MCF 10A (cell line): ENCODE results near the gene PATJ. TPM values are rescaled to one million over a fixed set of nuclear protein-coding genes. Genes with fewer than 3 reads are reported as not detected.

ENCODE experiments used
- BruUV-seq: library from RNA; stranded (reverse); fragments of 400-500 nt; replicated peaks from 2 replicates; lab custom pipeline; 2021; lab: Mats Ljungman, UMichigan
- CTCF ChIA-PET: fragments of 300-600 bp; sonication (Branson Sonifier 250); formaldehyde crosslinking; extraction: SDS; loops from one replicate; lab custom pipeline; 2021; ENCODE audit warnings: antibody characterized with exemption, inconsistent platforms; lab: Yijun Ruan, JAX
- POLR2A ChIA-PET: fragments of 300-600, 350-650 bp; sonication (Branson Sonifier 250); formaldehyde crosslinking; extraction: SDS; loops from one replicate; lab custom pipeline; 2020; ENCODE audit warnings: antibody characterized with exemption, inconsistent platforms; lab: Yijun Ruan, JAX
- DNase-seq: peaks from one replicate; pipeline ENCODE4 v3.0.0-alpha.2; 2018; ENCODE audit not compliant: unreplicated experiment
- H3K27ac Mint-ChIP-seq: one replicate; pipeline ENCODE4 v1.8.0; 2022; ENCODE audit warnings: mild to moderate bottlenecking, low read depth, mixed read lengths; ENCODE audit not compliant: unreplicated experiment
- H3K27me3 Mint-ChIP-seq: one replicate; pipeline ENCODE4 v1.8.0; 2022; ENCODE audit warnings: mixed read lengths; ENCODE audit not compliant: insufficient read depth, unreplicated experiment
- H3K36me3 Mint-ChIP-seq: one replicate; pipeline ENCODE4 v1.8.0; 2022; ENCODE audit warnings: mild to moderate bottlenecking, moderate library complexity, mixed read lengths; ENCODE audit not compliant: insufficient read depth, unreplicated experiment
- H3K4me1 Mint-ChIP-seq: one replicate; pipeline ENCODE4 v1.8.0; 2022; ENCODE audit warnings: mixed read lengths; ENCODE audit not compliant: insufficient read depth, unreplicated experiment
- H3K4me3 Mint-ChIP-seq: one replicate; pipeline ENCODE4 v1.8.0; 2022; ENCODE audit warnings: mild to moderate bottlenecking, moderate library complexity, mixed read lengths; ENCODE audit not compliant: unreplicated experiment
- H3K9me3 Mint-ChIP-seq: one replicate; pipeline ENCODE4 v1.8.0; 2022; ENCODE audit warnings: mixed read lengths; ENCODE audit not compliant: unreplicated experiment
- intact Hi-C: fragments of 100-400 bp; cut with micrococcal nuclease; formaldehyde crosslinking; loops from 2 replicates; pipeline ENCODE4 v1.14.1; 2022
- total RNA-seq: library from RNA; stranded (reverse); gene quantifications from 2 replicates; pipeline ENCODE4 v1.2.3, GENCODE V29; 2022
- TF ChIP-seq, protein P1 (sequence below): fragments of 200-600 bp; IDR thresholded peaks from one replicate; pipeline ENCODE4 v1.8.0; 2022; ENCODE audit warnings: antibody characterized with exemption, mild to moderate bottlenecking; ENCODE audit not compliant: unreplicated experiment

PATJ gene
- total RNA-seq, 1 experiment from 2014 or later: 28.7 TPM

DNA sequence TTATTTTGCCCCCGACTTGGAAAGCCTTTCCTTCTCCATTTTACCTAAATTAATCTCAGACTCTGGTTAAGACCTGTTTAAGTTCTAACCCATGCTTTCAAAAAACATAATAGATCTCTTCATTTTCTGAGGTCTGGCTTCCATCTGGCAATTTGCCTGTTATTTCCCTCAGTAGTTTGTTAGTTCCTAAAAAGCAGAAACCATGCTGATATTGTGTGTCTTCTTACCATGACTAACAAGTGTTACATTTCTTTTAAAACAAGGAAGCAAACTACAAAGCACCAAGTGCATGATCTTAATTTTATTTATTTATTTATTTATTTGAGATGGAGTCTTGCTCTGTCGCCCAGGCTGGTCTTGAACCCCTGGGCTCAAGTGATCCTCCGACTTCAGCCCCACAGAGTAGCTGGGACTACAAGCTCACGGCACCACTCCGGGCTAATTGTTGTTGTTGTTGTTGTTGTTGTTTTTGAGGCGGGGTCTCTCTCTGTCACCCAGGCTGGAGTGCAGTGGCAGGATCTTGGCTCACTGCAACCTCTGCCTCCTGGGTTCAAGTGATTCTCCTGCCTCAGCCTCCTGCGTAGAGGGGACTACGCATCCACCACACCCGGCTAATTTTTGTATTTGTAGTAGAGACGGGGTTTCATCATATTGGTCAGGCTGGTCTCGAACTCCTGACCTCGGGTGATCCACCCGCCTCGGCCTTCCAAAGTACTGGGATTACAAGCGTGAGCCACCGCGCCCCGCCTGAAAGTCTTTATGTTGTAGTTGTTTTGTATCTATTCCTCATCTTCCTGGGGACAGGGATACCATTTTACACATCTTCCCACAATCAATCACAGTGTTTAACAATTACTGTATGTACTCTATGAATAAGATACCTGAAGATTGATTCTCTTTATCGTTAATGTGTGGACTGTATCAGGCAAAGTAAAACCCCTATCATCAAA is 1.3 kb upstream of the PATJ start:
- Mint-ChIP-seq H3K36me3 (peaks cover 7% of the 10 kb centered on the region), H3K4me3 (peak overlapping the region; percentile 82), H3K27me3 (no peaks in the 10 kb centered on the region), H3K4me1 (peaks cover 20% of the 10 kb centered on the region), H3K27ac (peak overlapping the region; percentile 78), H3K9me3 (no peaks in the 10 kb centered on the region)
- no peak for DNase-seq
- intact Hi-C loops: loop anchor here (5.0 kb wide), 2 partner anchors 101 to 269 kb away; no protein-coding TSS in a partner anchor
- TF ChIP-seq, protein P1, sequence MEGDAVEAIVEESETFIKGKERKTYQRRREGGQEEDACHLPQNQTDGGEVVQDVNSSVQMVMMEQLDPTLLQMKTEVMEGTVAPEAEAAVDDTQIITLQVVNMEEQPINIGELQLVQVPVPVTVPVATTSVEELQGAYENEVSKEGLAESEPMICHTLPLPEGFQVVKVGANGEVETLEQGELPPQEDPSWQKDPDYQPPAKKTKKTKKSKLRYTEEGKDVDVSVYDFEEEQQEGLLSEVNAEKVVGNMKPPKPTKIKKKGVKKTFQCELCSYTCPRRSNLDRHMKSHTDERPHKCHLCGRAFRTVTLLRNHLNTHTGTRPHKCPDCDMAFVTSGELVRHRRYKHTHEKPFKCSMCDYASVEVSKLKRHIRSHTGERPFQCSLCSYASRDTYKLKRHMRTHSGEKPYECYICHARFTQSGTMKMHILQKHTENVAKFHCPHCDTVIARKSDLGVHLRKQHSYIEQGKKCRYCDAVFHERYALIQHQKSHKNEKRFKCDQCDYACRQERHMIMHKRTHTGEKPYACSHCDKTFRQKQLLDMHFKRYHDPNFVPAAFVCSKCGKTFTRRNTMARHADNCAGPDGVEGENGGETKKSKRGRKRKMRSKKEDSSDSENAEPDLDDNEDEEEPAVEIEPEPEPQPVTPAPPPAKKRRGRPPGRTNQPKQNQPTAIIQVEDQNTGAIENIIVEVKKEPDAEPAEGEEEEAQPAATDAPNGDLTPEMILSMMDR: no peak
- ChIA-PET POLR2A (interaction anchor here (0.6 to 1.8 kb wide), 5 partner anchors 14 to 242 kb away, joined by 3 to 5 read pairs (median 4); no protein-coding TSS in a partner anchor), CTCF (no interaction called here)
- no TSS peak for BruUV-seq

DNA sequence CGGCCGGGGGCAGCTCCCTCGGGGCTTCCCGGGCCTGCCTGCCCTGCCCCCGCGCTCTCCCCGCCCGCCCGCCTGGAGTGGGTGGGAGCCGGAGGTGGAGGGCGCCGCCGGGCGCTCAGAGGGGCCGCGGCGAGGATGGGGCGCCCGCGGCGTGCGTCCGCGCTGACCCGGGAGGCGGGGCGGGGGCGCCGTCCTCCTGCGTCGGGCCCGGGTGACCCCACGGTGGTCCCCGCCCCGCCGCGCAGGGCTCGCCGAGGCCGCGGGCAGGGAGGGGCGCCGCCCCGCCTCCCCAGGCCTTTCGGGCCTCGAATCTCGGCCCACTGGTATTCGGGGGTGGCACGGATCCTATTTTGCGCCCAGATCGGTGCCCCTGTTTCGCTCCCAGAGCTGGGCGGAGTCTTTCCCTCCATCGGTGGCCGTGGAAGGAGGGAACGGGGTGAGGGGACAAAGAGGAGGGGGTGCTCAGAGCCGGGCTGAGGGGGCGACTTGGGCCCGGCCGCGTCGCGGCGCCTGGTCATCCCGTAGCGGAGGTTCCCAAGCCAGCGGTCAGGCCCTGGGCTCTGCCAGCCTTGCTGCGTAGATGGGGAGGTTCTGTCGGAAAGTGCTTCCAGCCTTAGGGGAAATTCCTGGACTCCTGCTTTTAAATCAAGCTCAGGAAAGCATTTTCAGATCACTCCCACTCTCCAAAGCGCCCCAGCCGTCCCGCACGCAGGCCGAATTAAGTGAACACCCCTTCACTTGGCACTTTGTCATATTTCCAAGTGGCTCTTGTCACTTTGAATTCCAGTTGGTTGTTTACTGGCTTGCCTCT is 545 bp downstream of the PATJ start:
- CTCF ChIA-PET: interaction anchor here (0.5 to 1.0 kb wide), 3 partner anchors 22 to 698 kb away, joined by 3 to 4 read pairs (median 3); no protein-coding TSS in a partner anchor
- peak; percentile 45 for DNase-seq
- H3K27me3 Mint-ChIP-seq: no peaks in the 10 kb centered on the region
- H3K4me1 Mint-ChIP-seq: peaks cover 29% of the 10 kb centered on the region
- H3K36me3 Mint-ChIP-seq: peaks cover 11% of the 10 kb centered on the region
- peak overlapping the region; percentile 75 for H3K27ac Mint-ChIP-seq
- no peaks in the 10 kb centered on the region for H3K9me3 Mint-ChIP-seq
- H3K4me3 Mint-ChIP-seq: peak overlapping the region; percentile 82
- intact Hi-C loops: loop anchor here (5.0 kb wide), 2 partner anchors 99 to 271 kb away; no protein-coding TSS in a partner anchor
- POLR2A ChIA-PET: interaction anchor here (0.6 to 2.7 kb wide), 7 partner anchors 11 to 657 kb away, joined by 3 to 19 read pairs (median 4); partner anchors contain the start of gene TM2D1
- BruUV-seq: no TSS peak
- TF ChIP-seq, protein P1: no peak

DNA sequence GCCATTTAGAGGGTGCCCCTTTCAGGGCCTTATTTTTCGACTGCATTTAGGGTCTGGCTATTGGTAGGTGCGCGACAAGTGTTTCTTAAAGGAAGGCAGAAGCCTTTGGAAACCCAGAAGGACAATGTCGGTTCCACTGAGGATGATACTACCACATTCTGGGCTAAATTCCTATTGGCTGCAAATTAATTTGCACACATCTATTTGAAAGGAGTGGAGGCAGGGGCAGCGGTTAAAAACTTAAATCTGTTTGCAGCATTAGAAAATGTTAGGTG is 1.1 kb downstream of the PATJ start:
- TSS peak; percentile 42 for BruUV-seq
- H3K4me1 Mint-ChIP-seq: peaks cover 29% of the 10 kb centered on the region

More for the DNA sequence above, 1.1 kb downstream of the PATJ start:
- Mint-ChIP-seq H3K27ac (peak overlapping the region; percentile 75), H3K27me3 (no peaks in the 10 kb centered on the region), H3K4me3 (peak overlapping the region; percentile 82), H3K9me3 (no peaks in the 10 kb centered on the region), H3K36me3 (peaks cover 16% of the 10 kb centered on the region)
- CTCF ChIA-PET: interaction anchor here (0.6 to 1.1 kb wide), 4 partner anchors 22 to 773 kb away, joined by 3 to 4 read pairs (median 4); no protein-coding TSS in a partner anchor
- POLR2A ChIA-PET: interaction anchor here (0.7 to 2.7 kb wide), 7 partner anchors 10 to 658 kb away, joined by 3 to 19 read pairs (median 4); partner anchors contain the start of gene TM2D1
- intact Hi-C loops: loop anchor here (5.0 kb wide), 2 partner anchors 99 to 271 kb away; no protein-coding TSS in a partner anchor
- TF ChIP-seq, protein P1: no peak
- no peak for DNase-seq
